Liver (tissue), 3 donors: Measurements from ENCODE around the gene IL22RA1.

Source experiments
- GABPA ChIP-seq, 2 donors: IDR thresholded peaks in 1 of 2; conservative IDR thresholded peaks in 1 of 2; 2 replicates each; pipeline ENCODE4 v1.6.1; 2016; ENCODE audit warnings: antibody characterized with exemption in 2 of 2, mild to moderate bottlenecking in 1 of 2, moderate library complexity in 1 of 2
- NR2F2 ChIP-seq: IDR thresholded peaks from 2 replicates; pipeline ENCODE4 v1.6.1; 2016; ENCODE audit warnings: antibody characterized with exemption
- TF ChIP-seq, protein P1 (sequence below): IDR thresholded peaks from 2 replicates; pipeline ENCODE4 v1.6.1; 2016; ENCODE audit warnings: antibody characterized with exemption
- TF ChIP-seq, protein P2 (sequence below): fragments of 150-350 bp; IDR thresholded peaks from 2 replicates; pipeline ENCODE4 v1.5.1; 2017; ENCODE audit warnings: improper control_type of control experiment, low read depth, low read length; ENCODE audit not compliant: missing input control
- donor health status: healthy.
- donor health status: healthy.

DNA sequence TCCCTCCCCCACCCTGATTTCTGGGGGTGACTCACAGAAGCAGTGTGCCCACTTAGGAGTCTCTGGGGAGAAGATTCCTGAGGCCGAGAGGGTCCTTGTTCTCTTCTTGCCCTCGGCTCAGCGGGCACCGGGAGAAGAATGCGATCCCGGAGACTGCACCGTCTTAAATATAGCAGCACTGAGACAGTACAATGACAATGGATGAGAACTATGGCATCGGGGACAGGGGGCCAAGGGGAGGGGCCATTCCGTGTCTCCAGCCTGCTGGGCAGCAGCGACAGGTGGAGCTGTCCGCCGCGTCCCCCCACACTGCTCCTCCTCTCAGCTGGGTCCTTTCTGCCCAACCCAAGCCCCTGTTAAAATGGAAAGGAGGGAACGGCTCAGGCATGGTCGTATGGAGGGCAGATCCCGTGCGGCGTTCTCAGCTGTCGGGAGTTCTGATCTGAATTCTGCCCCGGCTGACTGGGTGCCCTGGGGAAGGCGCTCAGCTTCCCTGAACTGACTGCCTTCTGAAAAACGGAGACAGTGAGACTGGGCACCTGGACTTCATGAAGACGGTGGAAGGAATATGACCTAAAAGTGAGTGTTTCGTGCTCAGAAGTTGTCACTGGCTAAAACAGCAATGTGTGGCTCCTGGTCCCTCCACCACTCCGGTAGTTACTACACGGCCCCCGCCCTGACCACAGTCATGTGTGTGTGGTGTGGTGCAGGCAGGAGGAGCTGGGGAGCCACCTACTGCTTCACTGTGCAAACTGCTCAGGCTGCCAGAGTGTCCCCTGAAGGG, 30.8 kb downstream of the IL22RA1 start, which contains the start of gene MYOM3:
- TF ChIP-seq, protein P1, sequence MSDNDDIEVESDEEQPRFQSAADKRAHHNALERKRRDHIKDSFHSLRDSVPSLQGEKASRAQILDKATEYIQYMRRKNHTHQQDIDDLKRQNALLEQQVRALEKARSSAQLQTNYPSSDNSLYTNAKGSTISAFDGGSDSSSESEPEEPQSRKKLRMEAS: no peak
- TF ChIP-seq GABPA (IDR thresholded peaks at IDR 0.05 in 1 of 2, conservative IDR thresholded peaks at IDR 0.05 in 1 of 2): no peak
- TF ChIP-seq, protein P2, sequence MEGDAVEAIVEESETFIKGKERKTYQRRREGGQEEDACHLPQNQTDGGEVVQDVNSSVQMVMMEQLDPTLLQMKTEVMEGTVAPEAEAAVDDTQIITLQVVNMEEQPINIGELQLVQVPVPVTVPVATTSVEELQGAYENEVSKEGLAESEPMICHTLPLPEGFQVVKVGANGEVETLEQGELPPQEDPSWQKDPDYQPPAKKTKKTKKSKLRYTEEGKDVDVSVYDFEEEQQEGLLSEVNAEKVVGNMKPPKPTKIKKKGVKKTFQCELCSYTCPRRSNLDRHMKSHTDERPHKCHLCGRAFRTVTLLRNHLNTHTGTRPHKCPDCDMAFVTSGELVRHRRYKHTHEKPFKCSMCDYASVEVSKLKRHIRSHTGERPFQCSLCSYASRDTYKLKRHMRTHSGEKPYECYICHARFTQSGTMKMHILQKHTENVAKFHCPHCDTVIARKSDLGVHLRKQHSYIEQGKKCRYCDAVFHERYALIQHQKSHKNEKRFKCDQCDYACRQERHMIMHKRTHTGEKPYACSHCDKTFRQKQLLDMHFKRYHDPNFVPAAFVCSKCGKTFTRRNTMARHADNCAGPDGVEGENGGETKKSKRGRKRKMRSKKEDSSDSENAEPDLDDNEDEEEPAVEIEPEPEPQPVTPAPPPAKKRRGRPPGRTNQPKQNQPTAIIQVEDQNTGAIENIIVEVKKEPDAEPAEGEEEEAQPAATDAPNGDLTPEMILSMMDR: peak; percentile 24
- TF ChIP-seq NR2F2: no peak
